Osteocyte (in vitro differentiated cells): Measurements from ENCODE around the gene TRIM5. TPM values are rescaled to one million over a fixed set of nuclear protein-coding genes. Genes with fewer than 3 reads are reported as not detected.
"Not testable (repeated sequence)": the region's sequence is repeated elsewhere in the genome, so short reads cannot be mapped to it uniquely, and the experiment has no call there.

Source experiments
- DNase-seq: peaks from one replicate; pipeline ENCODE4 v3.0.0; 2021; ENCODE audit warnings: mixed read lengths; ENCODE audit not compliant: unreplicated experiment; ENCODE audit errors: extremely low spot score
- H3K27ac Mint-ChIP-seq: one replicate; pipeline ENCODE4 v1.8.0; 2021; ENCODE audit warnings: mild to moderate bottlenecking, mixed read lengths; ENCODE audit not compliant: unreplicated experiment
- H3K27me3 Mint-ChIP-seq: one replicate; pipeline ENCODE4 v1.8.0; 2021; ENCODE audit warnings: mixed read lengths; ENCODE audit not compliant: unreplicated experiment
- H3K36me3 Mint-ChIP-seq: one replicate; pipeline ENCODE4 v1.8.0; 2021; ENCODE audit warnings: mixed read lengths; ENCODE audit not compliant: unreplicated experiment
- H3K4me1 Mint-ChIP-seq: one replicate; pipeline ENCODE4 v1.8.0; 2021; ENCODE audit warnings: mixed read lengths; ENCODE audit not compliant: unreplicated experiment
- H3K4me3 Mint-ChIP-seq: one replicate; pipeline ENCODE4 v1.8.0; 2021; ENCODE audit warnings: mild to moderate bottlenecking, moderate library complexity, mixed read lengths; ENCODE audit not compliant: unreplicated experiment
- H3K9me3 Mint-ChIP-seq: one replicate; pipeline ENCODE4 v1.8.0; 2021; ENCODE audit warnings: mixed read lengths; ENCODE audit not compliant: unreplicated experiment
- CTCF ChIP-seq: fragments of 200-600 bp; sonication (generic); IDR thresholded peaks from 2 replicates; pipeline ENCODE4 v1.5.0; 2021; ENCODE audit warnings: antibody characterized with exemption, mild to moderate bottlenecking, moderate library complexity
- total RNA-seq: library from RNA; stranded (reverse); gene quantifications from 2 replicates; pipeline ENCODE4 v1.2.1, GENCODE V29; 2021

Gene TRIM5
- total RNA-seq, 1 donor from 2014 or later: 47.3 TPM

GRCh38 chr11:5688482-5688881, 3.6 kb upstream of the TRIM5 start:
- Mint-ChIP-seq H3K36me3 (peaks cover 11% of the 10 kb centered on the region), H3K4me1 (peaks cover 56% of the 10 kb centered on the region), H3K9me3 (no peaks in the 10 kb centered on the region), H3K27ac (peak overlapping the region; percentile 98), H3K4me3 (no peak overlapping the region), H3K27me3 (no peaks in the 10 kb centered on the region)
- no peak for TF ChIP-seq CTCF
- no peak for DNase-seq

GRCh38 chr11:5686426-5686825, 1.6 kb upstream of the TRIM5 start:
- DNase-seq: no peak
- Mint-ChIP-seq H3K27ac (no peak overlapping the region), H3K9me3 (no peaks in the 10 kb centered on the region), H3K36me3 (no peaks in the 10 kb centered on the region), H3K4me3 (no peak overlapping the region), H3K4me1 (peaks cover 53% of the 10 kb centered on the region), H3K27me3 (no peaks in the 10 kb centered on the region)
- TF ChIP-seq CTCF: no peak

GRCh38 chr11:5684036-5684645, 733 bp downstream of the TRIM5 start:
- TF ChIP-seq CTCF: no peak
- no peaks in the 10 kb centered on the region for H3K9me3 Mint-ChIP-seq
- no peaks in the 10 kb centered on the region for H3K27me3 Mint-ChIP-seq
- DNase-seq: no peak
- H3K36me3 Mint-ChIP-seq: peaks cover 11% of the 10 kb centered on the region
- H3K27ac Mint-ChIP-seq: peak overlapping the region; percentile 98
- peak overlapping the region; percentile 85 for H3K4me3 Mint-ChIP-seq
- peaks cover 39% of the 10 kb centered on the region for H3K4me1 Mint-ChIP-seq

GRCh38 chr11:5683620-5684019, 1.3 kb downstream of the TRIM5 start:
- H3K9me3 Mint-ChIP-seq, DNase-seq, H3K27me3 Mint-ChIP-seq: not testable (repeated sequence)
- Mint-ChIP-seq H3K36me3 (peaks cover 17% of the 10 kb centered on the region), H3K4me3 (peak overlapping the region; percentile 85), H3K4me1 (peaks cover 34% of the 10 kb centered on the region), H3K27ac (peak overlapping the region; percentile 98)

- H3K4me1 Mint-ChIP-seq: peaks cover 32% of the 10 kb centered on the region
- H3K4me3 Mint-ChIP-seq, H3K27ac Mint-ChIP-seq, DNase-seq, H3K27me3 Mint-ChIP-seq, H3K9me3 Mint-ChIP-seq: not testable (repeated sequence)
- peaks cover 23% of the 10 kb centered on the region for H3K36me3 Mint-ChIP-seq
These were observed 1.9 kb downstream of the TRIM5 start for GRCh38 chr11:5682890-5683441.

GRCh38 chr11:5679811-5680210, 5.1 kb downstream of the TRIM5 start:
- H3K4me3 Mint-ChIP-seq: no peak overlapping the region
- no peak for DNase-seq
- H3K27me3 Mint-ChIP-seq: no peaks in the 10 kb centered on the region
- no peak for TF ChIP-seq CTCF
- peaks cover 35% of the 10 kb centered on the region for H3K36me3 Mint-ChIP-seq
- H3K4me1 Mint-ChIP-seq: peaks cover 25% of the 10 kb centered on the region
- H3K27ac Mint-ChIP-seq: no peak overlapping the region
- H3K9me3 Mint-ChIP-seq: peaks cover 6% of the 10 kb centered on the region
